Neutrophil (primary cell): ENCODE measurements around the gene OGFOD3.

Experiments
- H3K27ac ChIP-seq: fragments of 200-600 bp; sonication (generic); 2 replicates; pipeline ENCODE4 v1.5.1; 2016; ENCODE audit warnings: mild to moderate bottlenecking, moderate library complexity
- H3K27me3 ChIP-seq: fragments of 200-600 bp; sonication (generic); 2 replicates; pipeline ENCODE4 v1.6.0; 2016; ENCODE audit warnings: mild to moderate bottlenecking
- H3K36me3 ChIP-seq: fragments of 200-600 bp; sonication (generic); 2 replicates; pipeline ENCODE4 v1.5.1; 2017
- H3K4me1 ChIP-seq, 2 experiments: fragments of 200-600 bp in 1 of 2; sonication (generic) in 1 of 2; 1 replicate in 1 of 2; 2 replicates in 1 of 2; pipeline versions ENCODE4 v1.5.1 to v1.6.1; 2013 to 2016; ENCODE audit warnings: low read depth in 1 of 2, low read length in 1 of 2, mild to moderate bottlenecking in 1 of 2, moderate library complexity in 1 of 2; ENCODE audit not compliant: control insufficient read depth in 1 of 2, insufficient read depth in 1 of 2
- H3K4me3 ChIP-seq, 2 experiments: fragments of 200-600 bp in 1 of 2; sonication (generic) in 1 of 2; 1 replicate in 1 of 2; 2 replicates in 1 of 2; pipeline ENCODE4 v1.5.1; 2013 to 2016; ENCODE audit warnings: low read depth in 1 of 2, low read length in 1 of 2, mild to moderate bottlenecking in 1 of 2, moderate library complexity in 1 of 2
- H3K9me3 ChIP-seq: fragments of 200-600 bp; sonication (generic); 2 replicates; pipeline ENCODE4 v1.5.1; 2016
- CTCF ChIP-seq: fragments of 200-600 bp; sonication (generic); IDR thresholded peaks from 2 replicates; pipeline ENCODE4 v1.5.1; 2016; ENCODE audit warnings: antibody characterized with exemption

The OGFOD3 gene

GRCh38 chr17:82353484-82353883, 64.9 kb downstream of the OGFOD3 start:
- H3K4me1 ChIP-seq, result peaks cover 0 to 2% of the 10 kb centered on the region in 2 experiments
- H3K36me3 ChIP-seq, result no peaks in the 10 kb centered on the region
- no peak overlapping the region for H3K4me3 ChIP-seq
- H3K9me3 ChIP-seq, result no peaks in the 10 kb centered on the region
- H3K27me3 ChIP-seq, result peaks cover 65% of the 10 kb centered on the region
- TF ChIP-seq CTCF, result no peak
- H3K27ac ChIP-seq, result no peak overlapping the region

- peaks cover 57% of the 10 kb centered on the region for H3K27me3 ChIP-seq
- H3K4me1 ChIP-seq, result peaks cover 0 to 5% of the 10 kb centered on the region in 2 experiments
- no peak overlapping the region for H3K4me3 ChIP-seq
- H3K9me3 ChIP-seq, result no peaks in the 10 kb centered on the region
- no peak overlapping the region for H3K27ac ChIP-seq
- TF ChIP-seq CTCF, result peak; percentile 86
- H3K36me3 ChIP-seq, result no peaks in the 10 kb centered on the region
These were observed 66.5 kb downstream of the OGFOD3 start for GRCh38 chr17:82351713-82352488.

- TF ChIP-seq CTCF, result no peak
- no peaks in the 10 kb centered on the region for H3K9me3 ChIP-seq
- H3K36me3 ChIP-seq, result no peaks in the 10 kb centered on the region
- H3K27me3 ChIP-seq, result peaks cover 57% of the 10 kb centered on the region
- peaks cover 0 to 8% of the 10 kb centered on the region in 2 experiments for H3K4me1 ChIP-seq
- no peak overlapping the region for H3K4me3 ChIP-seq
- no peak overlapping the region for H3K27ac ChIP-seq
These were observed 67.1 kb downstream of the OGFOD3 start for GRCh38 chr17:82351254-82351712.

GRCh38 chr17:82350182-82351030, 68.0 kb downstream of the OGFOD3 start:
- H3K36me3 ChIP-seq, result no peaks in the 10 kb centered on the region
- no peak overlapping the region for H3K27ac ChIP-seq
- no peak overlapping the region for H3K4me3 ChIP-seq
- no peak for TF ChIP-seq CTCF
- peaks cover 0 to 8% of the 10 kb centered on the region in 2 experiments for H3K4me1 ChIP-seq
- H3K9me3 ChIP-seq, result no peaks in the 10 kb centered on the region
- H3K27me3 ChIP-seq, result peaks cover 48% of the 10 kb centered on the region

- no peaks in the 10 kb centered on the region for H3K36me3 ChIP-seq
- TF ChIP-seq CTCF, result no peak
- H3K9me3 ChIP-seq, result no peaks in the 10 kb centered on the region
- H3K4me1 ChIP-seq, result peaks cover 0 to 8% of the 10 kb centered on the region in 2 experiments
- no peak overlapping the region for H3K27ac ChIP-seq
- H3K27me3 ChIP-seq, result peaks cover 38% of the 10 kb centered on the region
- H3K4me3 ChIP-seq, result no peak overlapping the region
These were observed 69.1 kb downstream of the OGFOD3 start for GRCh38 chr17:82349287-82349701.
